Parathyroid adenoma (tissue), 2 donors: Measurements from ENCODE around the gene MICOS13.

Experiments used
- H2AFZ ChIP-seq: fragments of 300-600 bp; sonication (generic); one replicate; pipeline ENCODE4 v1.7.0; 2017; ENCODE audit warnings: antibody characterized with exemption, mild to moderate bottlenecking
- H3K27ac ChIP-seq: fragments of 300-600 bp; sonication (generic); one replicate; pipeline ENCODE4 v1.7.0; 2017
- H3K27me3 ChIP-seq: fragments of 300-600 bp; sonication (generic); one replicate; pipeline ENCODE4 v1.7.0; 2017; ENCODE audit warnings: low read length; ENCODE audit not compliant: control insufficient read depth, insufficient read depth
- H3K36me3 ChIP-seq: fragments of 300-600 bp; sonication (generic); one replicate; pipeline ENCODE4 v1.7.0; 2017; ENCODE audit warnings: low read length; ENCODE audit not compliant: control insufficient read depth, insufficient read depth
- H3K4me1 ChIP-seq: fragments of 300-600 bp; sonication (generic); one replicate; pipeline ENCODE4 v1.7.0; 2017; ENCODE audit warnings: control low read depth
- H3K4me2 ChIP-seq: fragments of 300-600 bp; sonication (generic); one replicate; pipeline ENCODE4 v1.7.0; 2017; ENCODE audit warnings: low read length
- H3K4me3 ChIP-seq: fragments of 300-600 bp; sonication (generic); one replicate; pipeline ENCODE4 v1.7.0; 2017; ENCODE audit warnings: low read depth, low read length
- H3K79me2 ChIP-seq: fragments of 300-600 bp; sonication (generic); one replicate; pipeline ENCODE4 v1.7.0; 2017; ENCODE audit warnings: control low read depth
- H3K9ac ChIP-seq: fragments of 300-600 bp; sonication (generic); one replicate; pipeline ENCODE4 v1.7.0; 2017; ENCODE audit warnings: mild to moderate bottlenecking
- H3K9me3 ChIP-seq: fragments of 300-600 bp; sonication (generic); one replicate; pipeline ENCODE4 v1.7.0; 2017; ENCODE audit warnings: low read length; ENCODE audit not compliant: control insufficient read depth
- CTCF ChIP-seq: fragments of 300-600 bp; sonication (generic); IDR thresholded peaks from one replicate; pipeline ENCODE4 v1.7.0; 2017; ENCODE audit warnings: antibody characterized with exemption, mild to moderate bottlenecking
- donor health status: primary hyperparathyroidism.

The MICOS13 gene

GRCh38 chr19:5665781-5666513, 14.4 kb downstream of the MICOS13 start:
- no peaks in the 10 kb centered on the region for H3K36me3 ChIP-seq

GRCh38 chr19:5664515-5664914, 15.8 kb downstream of the MICOS13 start:
- TF ChIP-seq CTCF, result no peak
- Histone ChIP-seq H3K36me3 (no peaks in the 10 kb centered on the region), H3K27ac (no peak overlapping the region), H3K9ac (no peak overlapping the region), H3K9me3 (no peaks in the 10 kb centered on the region), H3K4me3 (no peak overlapping the region), H3K79me2 (peaks cover 6% of the 10 kb centered on the region), H2AFZ (no peak overlapping the region), H3K4me2 (no peak overlapping the region), H3K4me1 (no peaks in the 10 kb centered on the region), H3K27me3 (no peaks in the 10 kb centered on the region)

More at GRCh38 chr19:5665781-5666513, 14.4 kb downstream of the MICOS13 start:
- Histone ChIP-seq H3K9me3 (no peaks in the 10 kb centered on the region), H3K9ac (no peak overlapping the region), H3K79me2 (peaks cover 3% of the 10 kb centered on the region), H3K4me2 (no peak overlapping the region), H3K27ac (no peak overlapping the region), H3K4me3 (no peak overlapping the region), H3K27me3 (no peaks in the 10 kb centered on the region), H2AFZ (no peak overlapping the region), H3K4me1 (no peaks in the 10 kb centered on the region)
- TF ChIP-seq CTCF, result no peak

GRCh38 chr19:5663904-5664303, 16.4 kb downstream of the MICOS13 start:
- no peak overlapping the region for H3K9ac ChIP-seq
- no peak overlapping the region for H2AFZ ChIP-seq
- no peak overlapping the region for H3K4me3 ChIP-seq
- H3K27me3 ChIP-seq, result no peaks in the 10 kb centered on the region
- H3K9me3 ChIP-seq, result no peaks in the 10 kb centered on the region
- H3K27ac ChIP-seq, result no peak overlapping the region
- no peaks in the 10 kb centered on the region for H3K36me3 ChIP-seq
- no peak overlapping the region for H3K4me2 ChIP-seq
- H3K79me2 ChIP-seq, result peaks cover 7% of the 10 kb centered on the region
- TF ChIP-seq CTCF, result no peak
- H3K4me1 ChIP-seq, result no peaks in the 10 kb centered on the region

- no peaks in the 10 kb centered on the region for H3K27me3 ChIP-seq
- no peak overlapping the region for H3K9ac ChIP-seq
- peaks cover 22% of the 10 kb centered on the region for H3K79me2 ChIP-seq
- no peak overlapping the region for H3K4me2 ChIP-seq
- H2AFZ ChIP-seq, result no peak overlapping the region
- H3K36me3 ChIP-seq, result no peaks in the 10 kb centered on the region
- no peak overlapping the region for H3K27ac ChIP-seq
- H3K4me1 ChIP-seq, result no peaks in the 10 kb centered on the region
- no peak overlapping the region for H3K4me3 ChIP-seq
- H3K9me3 ChIP-seq, result no peaks in the 10 kb centered on the region
- no peak for TF ChIP-seq CTCF
These were observed 18.8 kb downstream of the MICOS13 start for GRCh38 chr19:5661483-5661882.

GRCh38 chr19:5655412-5655811, 24.9 kb downstream of the MICOS13 start:
- Histone ChIP-seq H3K9ac (no peak overlapping the region), H3K36me3 (no peaks in the 10 kb centered on the region), H3K4me1 (no peaks in the 10 kb centered on the region), H3K4me2 (no peak overlapping the region), H2AFZ (no peak overlapping the region), H3K27ac (no peak overlapping the region), H3K79me2 (peaks cover 52% of the 10 kb centered on the region), H3K9me3 (no peaks in the 10 kb centered on the region), H3K4me3 (no peak overlapping the region), H3K27me3 (no peaks in the 10 kb centered on the region)
- TF ChIP-seq CTCF, result no peak
